Measurements from ENCODE around the gene GLRX3. TPM values are rescaled to one million over a fixed set of nuclear protein-coding genes. Genes with fewer than 3 reads are reported as not detected.

Gene GLRX3
- total and polyA plus RNA-seq, 12 donors, result 34.1 to 130 (median 65.5) TPM

DNA sequence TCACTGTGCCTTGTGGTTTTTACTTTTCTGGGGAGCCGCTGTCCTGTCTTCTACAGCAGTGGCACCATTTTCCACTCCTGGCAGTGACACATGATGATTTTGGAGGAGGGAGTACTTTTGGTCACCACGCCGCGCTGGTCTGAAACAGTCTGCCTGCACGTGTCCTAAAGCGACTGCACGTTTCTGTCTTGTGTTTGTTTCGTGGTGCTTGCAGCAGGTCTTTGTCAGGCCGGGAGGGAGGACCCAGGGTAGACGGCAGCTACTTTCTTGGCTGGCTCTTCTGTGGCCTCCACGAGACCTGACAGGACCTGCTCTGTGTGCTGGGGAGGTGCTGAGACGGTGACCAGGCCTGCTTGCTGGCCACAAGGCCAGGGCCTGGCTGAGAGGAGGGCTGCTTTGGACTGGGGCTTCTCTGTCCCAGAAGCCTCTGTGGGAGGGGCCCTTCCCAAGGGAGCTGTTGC is 82.0 kb downstream of the GLRX3 start:
- H3K27me3 ChIP-seq, result no peaks in the 10 kb centered on the region
- TF ChIP-seq, protein P1, sequence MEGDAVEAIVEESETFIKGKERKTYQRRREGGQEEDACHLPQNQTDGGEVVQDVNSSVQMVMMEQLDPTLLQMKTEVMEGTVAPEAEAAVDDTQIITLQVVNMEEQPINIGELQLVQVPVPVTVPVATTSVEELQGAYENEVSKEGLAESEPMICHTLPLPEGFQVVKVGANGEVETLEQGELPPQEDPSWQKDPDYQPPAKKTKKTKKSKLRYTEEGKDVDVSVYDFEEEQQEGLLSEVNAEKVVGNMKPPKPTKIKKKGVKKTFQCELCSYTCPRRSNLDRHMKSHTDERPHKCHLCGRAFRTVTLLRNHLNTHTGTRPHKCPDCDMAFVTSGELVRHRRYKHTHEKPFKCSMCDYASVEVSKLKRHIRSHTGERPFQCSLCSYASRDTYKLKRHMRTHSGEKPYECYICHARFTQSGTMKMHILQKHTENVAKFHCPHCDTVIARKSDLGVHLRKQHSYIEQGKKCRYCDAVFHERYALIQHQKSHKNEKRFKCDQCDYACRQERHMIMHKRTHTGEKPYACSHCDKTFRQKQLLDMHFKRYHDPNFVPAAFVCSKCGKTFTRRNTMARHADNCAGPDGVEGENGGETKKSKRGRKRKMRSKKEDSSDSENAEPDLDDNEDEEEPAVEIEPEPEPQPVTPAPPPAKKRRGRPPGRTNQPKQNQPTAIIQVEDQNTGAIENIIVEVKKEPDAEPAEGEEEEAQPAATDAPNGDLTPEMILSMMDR (IDR thresholded peaks at IDR 0.05), result no peak
- intact Hi-C loops (cut with DNase I), result no loop called here
- DNase-seq (no peak), ATAC-seq (no peak)
- no peaks in the 10 kb centered on the region for H3K4me1 ChIP-seq
- H3K9me3 ChIP-seq, result no peaks in the 10 kb centered on the region
- H3K4me3 ChIP-seq, result no peak overlapping the region
- WGBS, 2 donors, result 85 to 86% methylated on average over 12 of the region's 12 CpGs
- no peaks in the 10 kb centered on the region for H3K36me3 ChIP-seq
- no peak overlapping the region for H3K27ac ChIP-seq

- Histone ChIP-seq H3K9me3 (no peaks in the 10 kb centered on the region), H3K4me1 (no peaks in the 10 kb centered on the region), H3K27ac (no peak overlapping the region), H3K27me3 (no peaks in the 10 kb centered on the region), H3K4me3 (no peak overlapping the region), H3K36me3 (no peaks in the 10 kb centered on the region)
- WGBS, 2 donors, result 90 to 92% methylated on average over 9 of the region's 9 CpGs
- TF ChIP-seq, protein P1 (IDR thresholded peaks at IDR 0.05), result no peak
- intact Hi-C loops (cut with DNase I), result no loop called here
- ATAC-seq, result no peak
- DNase-seq, result no peak
These were observed 82.7 kb downstream of the GLRX3 start for GRCh38 chr10:130218936-130219335.

GRCh38 chr10:130220251-130221185 is 84.3 kb downstream of the GLRX3 start:
- WGBS, 2 donors, result 87% methylated on average over 19 of the region's 19 CpGs
- TF ChIP-seq, protein P1 (IDR thresholded peaks at IDR 0.05), result no peak
- H3K36me3 ChIP-seq, result no peaks in the 10 kb centered on the region
- H3K27ac ChIP-seq, result no peak overlapping the region
- no peak overlapping the region for H3K4me3 ChIP-seq
- H3K9me3 ChIP-seq, result no peaks in the 10 kb centered on the region
- intact Hi-C loops (cut with DNase I), result no loop called here
- H3K4me1 ChIP-seq, result no peaks in the 10 kb centered on the region
- H3K27me3 ChIP-seq, result no peaks in the 10 kb centered on the region
- ATAC-seq (no peak), DNase-seq (no peak)

- no peaks in the 10 kb centered on the region for H3K27me3 ChIP-seq
- H3K27ac ChIP-seq, result no peak overlapping the region
- no peak overlapping the region for H3K4me3 ChIP-seq
- H3K9me3 ChIP-seq, result no peaks in the 10 kb centered on the region
- 72 to 77% methylated on average over 15 of the region's 15 CpGs for WGBS, 2 donors
- DNase-seq (no peak), ATAC-seq (no peak)
- TF ChIP-seq, protein P1 (IDR thresholded peaks at IDR 0.05), result no peak
- H3K36me3 ChIP-seq, result no peaks in the 10 kb centered on the region
- intact Hi-C loops (cut with DNase I), result no loop called here
- H3K4me1 ChIP-seq, result no peaks in the 10 kb centered on the region
These were observed 85.5 kb downstream of the GLRX3 start for GRCh38 chr10:130221456-130222375.

All from heart right ventricle (tissue), 16 donors.